ENCODE data around the gene MRAP.

Gene MRAP

DNA sequence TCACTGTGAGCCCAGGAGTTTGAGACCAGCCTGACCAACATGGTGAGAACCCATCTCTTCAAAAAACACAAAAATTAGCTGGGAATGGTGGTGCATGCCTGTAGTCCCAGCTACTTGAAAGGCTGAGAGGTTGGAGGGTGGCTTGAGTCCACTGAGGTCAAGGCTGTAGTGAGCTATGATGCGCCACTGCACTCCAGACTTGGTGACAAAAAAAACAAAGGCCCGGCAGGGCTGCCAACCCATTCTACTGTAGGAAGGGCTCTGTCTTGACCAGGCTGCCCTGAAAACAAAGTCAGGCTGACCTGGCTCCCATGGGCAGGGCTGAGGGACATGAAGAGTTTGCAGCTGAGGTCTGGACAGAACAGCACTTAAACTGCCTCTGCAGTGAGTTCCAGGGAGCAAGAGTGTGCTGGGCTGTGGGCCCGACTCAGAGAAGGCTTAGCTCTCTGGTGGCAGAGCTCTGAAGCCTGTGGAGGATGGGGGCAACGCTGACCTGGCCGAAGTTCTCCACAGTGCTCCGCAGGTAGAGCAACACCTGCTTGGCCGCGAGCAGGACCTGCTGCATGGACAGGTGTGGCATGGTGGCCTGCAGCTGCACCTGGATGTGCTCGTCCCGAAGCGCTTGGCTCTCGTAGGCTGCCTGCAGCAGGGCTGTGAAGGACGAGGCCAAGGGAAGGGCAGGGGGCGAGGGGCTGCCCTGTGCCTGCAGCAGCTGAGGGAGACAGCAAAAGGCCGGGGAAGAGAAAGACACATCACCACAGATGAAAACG, 51.7 kb downstream of the MRAP start:
- no peak for DNase-seq

DNA sequence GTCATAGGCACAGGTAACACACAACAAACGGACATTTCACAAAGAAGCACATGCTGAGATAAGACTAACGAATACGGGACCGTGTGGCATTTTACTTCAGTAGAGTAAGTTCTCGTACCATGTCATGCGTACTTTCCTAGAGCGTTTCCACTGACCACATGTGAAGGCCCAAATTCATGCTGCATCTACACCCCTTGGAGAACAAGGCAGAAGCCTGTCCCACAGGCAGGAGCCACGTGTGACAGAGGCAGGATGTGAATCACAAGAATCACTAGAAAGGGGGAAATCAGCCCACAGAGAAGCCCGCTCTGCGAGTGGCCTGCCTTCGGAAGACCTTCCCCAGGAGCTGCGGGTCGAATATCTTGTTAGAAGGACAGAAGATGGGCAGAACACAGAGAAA, 52.3 kb downstream of the MRAP start:
- no peak for DNase-seq

DNA sequence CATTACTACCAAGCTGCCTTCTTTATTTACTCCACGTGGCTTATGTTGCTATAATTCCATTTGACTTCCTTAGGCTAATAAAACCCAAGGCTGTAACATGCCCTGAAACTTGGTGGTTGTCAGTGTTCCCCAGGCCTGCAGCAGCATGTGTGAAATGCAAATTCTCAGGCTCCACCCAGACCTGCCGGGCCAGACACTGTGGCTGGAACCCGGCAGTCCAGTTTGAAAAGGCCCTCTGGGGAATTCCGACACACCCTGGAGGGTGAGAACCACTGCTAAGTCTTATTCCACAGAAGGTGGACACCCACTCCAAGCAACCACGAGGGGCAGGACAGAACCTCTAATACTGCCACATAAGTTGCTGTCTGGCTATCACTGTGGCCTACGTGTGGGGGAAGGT, 52.8 kb downstream of the MRAP start:
- no peak for DNase-seq

DNA sequence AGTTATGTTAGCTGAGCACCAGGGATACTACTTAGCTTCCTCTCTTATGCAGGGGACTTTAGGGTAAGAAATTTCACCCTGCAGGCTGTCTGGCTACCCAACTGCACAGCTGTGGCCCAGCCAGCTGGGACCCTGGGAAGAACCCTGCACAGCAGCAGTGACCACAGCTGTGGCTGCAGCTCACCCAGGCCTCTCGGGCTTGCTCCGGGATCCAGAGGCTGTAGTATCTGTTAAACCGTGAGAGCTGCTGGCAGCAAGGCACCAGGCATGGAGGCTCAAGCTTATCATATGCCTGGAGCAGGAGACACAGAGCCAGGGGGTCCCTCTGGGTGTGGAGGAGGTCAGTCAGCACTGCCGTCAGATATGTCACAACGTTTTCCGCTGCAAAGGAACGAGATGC, 53.9 kb downstream of the MRAP start:
- no peak for DNase-seq

DNA sequence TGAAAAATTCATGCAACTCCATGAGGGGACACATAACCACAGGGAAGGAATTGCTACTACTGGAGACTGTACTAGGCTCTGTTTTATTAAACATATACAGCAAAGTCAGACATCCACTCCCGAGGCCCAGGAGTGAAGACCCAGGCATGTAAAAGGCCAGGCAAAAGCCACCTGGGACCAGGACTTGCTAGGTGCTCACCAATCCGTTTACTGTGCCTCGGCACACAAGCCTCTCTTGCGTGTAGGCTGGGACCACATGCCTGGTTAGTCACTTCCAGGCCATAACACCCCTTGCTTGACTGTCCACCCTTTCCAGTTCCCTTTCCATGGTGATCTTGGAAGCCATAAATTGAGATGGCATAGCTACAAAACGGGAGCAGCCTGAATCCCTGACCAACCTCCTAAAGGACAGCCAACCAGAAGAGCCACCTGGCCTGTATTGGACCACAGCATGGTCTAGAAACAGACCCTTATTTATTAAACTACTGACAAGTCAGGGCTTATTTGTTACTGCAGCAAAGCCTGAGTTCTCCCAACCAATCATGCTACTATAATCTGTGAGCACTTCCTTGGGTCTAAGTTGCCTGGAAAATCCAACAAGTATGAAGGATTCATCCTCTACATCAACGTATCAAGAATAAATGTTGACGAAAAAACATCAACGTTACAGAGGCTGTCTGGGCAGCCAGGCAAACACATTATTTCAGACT, 54.5 kb downstream of the MRAP start:
- no peak for DNase-seq

DNA sequence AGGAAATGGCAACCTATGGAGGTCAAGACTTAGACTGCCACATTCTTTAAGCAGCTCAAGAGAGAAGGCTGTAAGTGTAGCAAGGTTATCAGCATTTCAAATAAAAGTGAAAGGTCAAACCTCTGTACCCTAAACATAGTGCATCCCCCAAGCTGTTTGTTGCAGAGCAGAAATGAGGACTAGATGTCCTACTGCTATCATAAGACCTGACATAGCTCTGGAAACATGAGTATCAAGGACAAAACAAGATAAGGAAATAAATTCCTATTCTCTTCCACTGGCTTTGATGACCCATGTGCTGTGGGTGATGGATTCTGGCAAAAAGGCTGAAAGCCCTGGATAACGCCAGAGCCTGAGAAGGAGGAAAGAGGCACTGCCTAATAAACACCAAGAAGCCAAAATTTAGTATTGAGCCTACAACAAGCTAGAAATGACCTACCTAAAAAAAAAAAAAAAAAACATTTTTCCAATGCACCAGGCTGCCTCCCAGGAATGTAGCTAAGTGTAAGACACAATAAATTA, 58.3 kb downstream of the MRAP start:
- DNase-seq, result no peak

DNA sequence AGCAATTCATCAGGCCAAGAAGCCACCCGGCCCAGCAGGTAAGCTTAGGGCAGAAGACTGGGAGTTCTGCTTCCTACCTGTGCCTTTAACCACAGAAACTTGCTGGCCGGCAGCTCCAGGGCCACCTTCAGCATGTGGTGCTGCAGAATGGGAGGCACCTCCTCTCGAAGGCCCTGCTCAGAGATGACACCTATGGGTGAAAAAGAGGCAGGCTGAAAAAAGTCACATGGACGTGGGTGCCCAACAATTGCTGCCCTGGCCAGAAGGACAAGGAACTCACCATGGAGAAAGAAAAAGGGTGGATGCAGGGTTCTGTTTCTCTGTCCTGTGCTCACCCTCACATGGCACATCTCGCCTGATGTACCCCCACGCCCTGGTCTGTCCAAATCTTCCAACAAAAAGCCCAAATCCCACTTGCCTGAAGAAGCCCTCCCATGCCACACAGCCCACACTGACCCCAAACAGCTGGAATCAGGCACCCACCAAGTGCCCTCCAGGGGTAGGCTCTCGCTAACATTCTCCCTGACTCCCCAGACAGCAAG, 61.1 kb downstream of the MRAP start:
- no peak for DNase-seq

DNA sequence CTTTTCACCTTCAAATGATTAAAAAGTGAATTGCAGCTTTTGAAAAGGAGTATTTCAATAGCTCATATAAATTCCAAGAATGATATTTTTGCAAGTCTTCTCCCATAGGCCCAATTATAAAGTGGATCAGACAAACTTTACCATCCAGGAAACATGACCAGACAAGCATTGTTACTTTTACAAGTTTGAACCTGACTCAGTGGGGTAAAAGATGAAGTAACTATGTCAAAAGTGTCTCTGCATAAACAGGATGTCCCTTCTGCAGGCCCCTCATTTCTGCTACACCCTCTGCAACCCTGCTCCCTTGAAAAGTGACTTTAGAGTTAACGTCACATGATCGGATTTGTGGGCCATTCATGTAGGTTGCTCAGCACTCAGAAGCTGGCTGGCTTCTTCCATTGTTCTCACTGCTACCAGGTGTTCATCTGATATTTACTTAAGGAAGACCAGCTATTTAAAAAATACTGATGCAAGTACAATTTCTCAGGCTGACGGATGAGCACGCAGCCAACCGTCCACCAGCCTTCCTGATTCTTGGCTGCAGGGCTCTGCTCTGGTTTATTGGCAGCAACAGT, 61.8 kb downstream of the MRAP start:
- DNase-seq, result no peak

Data from NCI-H1105 (cell line).